ENCODE results near the gene CD160.

CD160 gene

GRCh38 chr1:145786271-145786670 is 67.0 kb downstream of the CD160 start:
- no peak overlapping the region for H3K27ac ChIP-seq
- TF ChIP-seq CTCF (conservative IDR thresholded peaks at IDR 0.05) = no peak

- no peak overlapping the region for H3K27ac ChIP-seq
- no peak for TF ChIP-seq CTCF (conservative IDR thresholded peaks at IDR 0.05)
Measured at GRCh38 chr1:145788580-145788979, 69.3 kb downstream of the CD160 start.

Measured in VCaP (cell line).